SIG-M5 treated with dmso at 0.1 percent for 504 hours (cell line): ENCODE results near the gene PFN1.

Experiments
- DNase-seq: peaks from one replicate; lab custom pipeline; 2025; ENCODE audit not compliant: unreplicated experiment; lab: John Stamatoyannopoulos, UW

Gene PFN1

GRCh38 chr17:4968486-4969046 is 20.2 kb upstream of the PFN1 start:
- DNase-seq = no peak

- peak; percentile 94 for DNase-seq
These were observed 19.5 kb upstream of the PFN1 start, which contains the start of gene SPAG7 for GRCh38 chr17:4967539-4968485. Gene SPAG7 (minus strand): TSS chr17:4967817. CDS start chr17:4967804, 13 bp downstream.

GRCh38 chr17:4966844-4967538 is 18.7 kb upstream of the PFN1 start:
- peak; percentile 100 for DNase-seq

- no peak for DNase-seq
These were observed 17.1 kb upstream of the PFN1 start for GRCh38 chr17:4965311-4965986.

- DNase-seq = no peak
These were observed 12.1 kb upstream of the PFN1 start for GRCh38 chr17:4960279-4960922.

- DNase-seq = no peak
These were observed 11.1 kb upstream of the PFN1 start for GRCh38 chr17:4959261-4959965.

GRCh38 chr17:4958102-4958501 is 9.8 kb upstream of the PFN1 start:
- no peak for DNase-seq

GRCh38 chr17:4956493-4957061 is 8.2 kb upstream of the PFN1 start:
- DNase-seq = no peak

GRCh38 chr17:4955091-4955490 is 6.8 kb upstream of the PFN1 start:
- no peak for DNase-seq

GRCh38 chr17:4953451-4953961 is 5.2 kb upstream of the PFN1 start:
- DNase-seq = no peak

GRCh38 chr17:4951486-4951885 is 3.2 kb upstream of the PFN1 start:
- no peak for DNase-seq

- no peak for DNase-seq
These were observed 2.4 kb upstream of the PFN1 start, which contains the start of gene ENO3 for GRCh38 chr17:4950746-4951204. Gene ENO3 (plus strand): TSS chr17:4951119. CDS start chr17:4951830, 711 bp downstream.

GRCh38 chr17:4950075-4950745 is 1.9 kb upstream of the PFN1 start:
- peak; percentile 34 for DNase-seq

- peak; percentile 70 for DNase-seq
These were observed 1.2 kb upstream of the PFN1 start for GRCh38 chr17:4949321-4950074.

- DNase-seq = peak; percentile 84
These were observed 596 bp upstream of the PFN1 start for GRCh38 chr17:4948931-4949320.

- peak; percentile 57 for DNase-seq
These were observed 742 bp downstream of the PFN1 start for GRCh38 chr17:4947411-4948165.

- DNase-seq = peak; percentile 59
These were observed 1.3 kb downstream of the PFN1 start for GRCh38 chr17:4947010-4947410.
